NCI-H460 (cell line): ENCODE results near the gene MYO15A. TPM values are rescaled to one million over a fixed set of nuclear protein-coding genes. Genes with fewer than 3 reads are reported as not detected.
"Not testable (repeated sequence)": the region's sequence is repeated elsewhere in the genome, so short reads cannot be mapped to it uniquely, and the experiment has no call there.

ENCODE experiments used
- DNase-seq: peaks from one replicate; pipeline ENCODE4 v3.0.0-alpha.2; 2016; ENCODE audit warnings: low read depth; ENCODE audit errors: extremely low read depth
- total RNA-seq: library from RNA; depleted of rRNA; stranded (reverse); fragments of >200 nt; shearing (Covaris generic); gene quantifications from 2 replicates; pipeline ENCODE4 v1.2.3, GENCODE V29; 2014

The MYO15A gene
- total RNA-seq, 1 experiment from 2014 or later: 0.30 TPM

- no peak for DNase-seq
These were observed 94.8 kb downstream of the MYO15A start for GRCh38 chr17:18203308-18203707.

DNA sequence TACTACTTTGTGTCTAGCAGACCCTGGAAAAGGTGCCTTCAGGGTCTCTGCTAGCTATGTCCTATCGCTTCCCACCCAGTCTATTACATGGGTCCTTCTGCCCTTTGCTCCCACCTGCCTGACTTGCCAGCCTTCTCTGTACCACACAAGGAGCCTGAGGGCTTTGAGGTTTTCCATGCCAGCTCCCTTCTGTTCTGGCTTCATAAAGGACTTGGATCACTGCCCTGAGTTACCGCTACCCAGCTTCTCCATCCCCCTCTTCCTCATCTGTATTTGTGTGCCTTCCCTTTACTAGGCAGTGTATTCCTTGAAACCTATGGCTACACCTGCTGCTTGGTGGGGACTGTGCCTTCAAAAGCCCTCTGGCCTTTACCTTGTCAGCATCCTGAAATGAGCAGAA, 97.3 kb downstream of the MYO15A start:
- no peak for DNase-seq

DNA sequence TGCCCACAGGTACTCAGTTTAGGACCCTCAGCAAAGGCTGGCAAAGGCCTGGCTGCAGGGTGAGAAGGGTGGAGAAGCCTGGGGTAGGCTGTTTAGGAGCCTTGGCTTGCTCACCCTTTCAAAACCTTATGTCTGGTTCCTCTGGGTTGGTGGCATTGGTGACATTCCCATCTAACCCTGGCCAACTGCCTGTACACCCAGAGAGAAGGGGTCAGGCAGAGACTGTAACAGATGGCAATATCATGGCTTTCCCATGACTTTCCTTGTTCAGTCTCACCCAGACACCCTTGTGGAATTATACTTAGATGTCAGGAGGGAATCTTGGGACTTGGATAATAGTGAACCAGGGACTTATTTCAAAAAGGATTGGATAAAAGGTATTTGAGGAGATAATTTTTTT, 98.4 kb downstream of the MYO15A start:
- no peak for DNase-seq

DNA sequence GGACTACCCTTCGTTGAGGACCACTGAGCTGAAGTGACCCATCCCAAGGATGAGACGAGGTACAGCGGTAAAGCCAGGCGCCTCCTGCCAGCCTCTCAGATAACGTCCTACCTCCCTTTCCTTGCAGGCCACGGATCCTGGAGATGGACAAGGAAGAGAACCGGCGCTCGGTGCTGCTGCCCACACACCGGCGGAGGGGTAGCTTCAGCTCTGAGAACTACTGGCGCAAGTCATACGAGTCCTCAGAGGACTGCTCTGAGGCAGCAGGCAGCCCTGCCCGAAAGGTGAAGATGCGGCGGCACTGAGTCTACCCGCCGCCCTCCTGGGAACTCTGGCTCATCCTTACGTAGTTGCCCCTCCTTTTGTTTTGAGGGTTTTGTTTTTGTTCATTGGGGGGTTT, 99.5 kb downstream of the MYO15A start:
- DNase-seq: no peak

- DNase-seq: no peak
These were observed 105.2 kb downstream of the MYO15A start for GRCh38 chr17:18213666-18214270.

GRCh38 chr17:18216906-18217305, 108.3 kb downstream of the MYO15A start:
- not testable (repeated sequence) for DNase-seq

DNA sequence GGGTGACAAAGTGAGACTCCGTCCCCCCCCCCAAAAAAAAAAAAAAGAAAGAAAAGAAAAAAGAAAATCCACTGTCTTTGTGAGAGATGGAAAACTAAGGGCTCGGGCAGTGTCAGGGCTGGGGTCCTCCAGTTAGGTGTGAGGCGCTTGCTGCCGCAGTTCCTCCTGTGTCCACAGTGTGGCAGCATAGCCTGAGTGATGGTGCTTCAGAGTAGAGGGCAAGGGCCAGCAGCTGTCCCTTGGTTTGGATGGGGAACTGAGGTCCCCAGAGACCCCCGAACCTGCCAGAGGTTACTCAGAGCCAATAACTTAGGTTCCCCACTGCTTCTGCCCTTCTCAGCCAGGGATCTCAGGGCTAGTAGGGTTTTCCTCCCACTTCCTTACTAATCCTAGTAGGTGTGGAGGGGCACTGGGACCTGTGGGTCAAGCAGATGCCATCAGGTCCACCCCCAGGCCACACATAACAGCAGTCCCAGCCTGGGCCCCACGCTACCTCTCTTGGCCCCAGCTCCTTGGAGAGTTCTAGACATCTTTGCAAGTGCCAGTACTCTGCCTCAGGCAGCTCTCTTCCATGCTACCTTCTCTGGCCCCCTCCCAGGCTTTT, 109.0 kb downstream of the MYO15A start:
- peak; percentile 71 for DNase-seq

GRCh38 chr17:18218756-18219415, 110.3 kb downstream of the MYO15A start:
- DNase-seq: no peak

- DNase-seq: no peak
These were observed 115.5 kb downstream of the MYO15A start for GRCh38 chr17:18224053-18224386.

- no peak for DNase-seq
These were observed 116.0 kb downstream of the MYO15A start for GRCh38 chr17:18224387-18225120.

DNA sequence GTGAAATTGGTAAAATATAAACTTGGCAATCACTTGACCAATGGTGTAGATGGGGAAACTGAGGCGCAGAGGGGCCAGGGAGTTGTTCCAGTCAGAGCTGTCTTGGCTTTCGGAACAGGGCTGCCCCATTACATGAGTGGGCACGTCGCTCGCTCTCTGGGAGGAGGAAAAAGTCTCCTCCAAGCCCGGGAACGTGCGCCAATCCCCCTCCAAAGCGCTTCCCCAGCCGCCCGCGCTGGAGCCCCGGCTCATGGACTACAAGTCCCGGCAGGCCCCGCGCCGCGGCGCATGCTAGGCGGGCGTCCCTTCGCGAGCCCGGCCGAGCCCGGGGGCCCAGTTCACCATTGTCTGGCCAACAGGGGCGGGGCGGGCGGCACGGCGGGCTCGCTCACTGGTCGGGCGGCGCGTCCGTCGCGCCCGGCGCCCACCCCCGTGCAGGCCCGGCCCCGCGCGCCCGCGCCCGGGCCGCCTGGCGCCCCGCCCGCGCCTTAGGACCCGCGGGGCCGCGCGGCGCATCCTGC, 116.6 kb downstream of the MYO15A start, which contains the start of gene LLGL1:
TSS of gene LLGL1 (plus strand) at position 515 of the 521 bp plus-strand sequence. CDS start 48 bp downstream, outside the sequence.
- DNase-seq: peak; percentile 92

GRCh38 chr17:18225642-18226283, 117.2 kb downstream of the MYO15A start:
- no peak for DNase-seq

- DNase-seq: no peak
These were observed 117.9 kb downstream of the MYO15A start for GRCh38 chr17:18226284-18226945.

GRCh38 chr17:18227635-18228034, 119.1 kb downstream of the MYO15A start:
- DNase-seq: no peak

GRCh38 chr17:18228176-18228682, 119.7 kb downstream of the MYO15A start:
- no peak for DNase-seq

DNA sequence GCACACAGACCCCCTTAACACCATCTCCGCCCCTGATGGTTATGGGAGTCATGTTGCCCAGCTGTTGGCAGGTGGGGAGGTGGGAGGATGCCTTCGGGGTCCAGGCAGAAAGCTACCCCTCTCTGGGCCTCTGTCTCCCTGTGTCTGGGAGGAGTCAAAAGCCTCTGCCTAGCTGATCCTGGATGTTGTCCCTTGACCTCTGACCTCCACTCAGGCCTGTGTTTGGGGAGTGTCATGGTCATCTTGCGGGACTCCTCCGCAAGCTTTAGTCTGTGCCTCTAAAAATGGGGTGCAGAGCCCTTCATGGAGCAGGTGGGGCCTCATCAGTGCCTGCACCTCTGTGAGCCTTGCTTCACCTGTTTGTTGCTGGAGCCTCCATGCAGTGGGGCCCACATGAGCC, 120.7 kb downstream of the MYO15A start:
- DNase-seq: no peak
